Body of pancreas (tissue), 4 donors: ENCODE results near the gene ADAMTS2.

Experiments used
- POLR2A ChIP-seq, 3 donors: fragments of 450-650 bp; IDR thresholded peaks; one replicate each; pipeline ENCODE4 v1.6.1; 2016; ENCODE audit warnings: antibody characterized with exemption in 3 of 3, mild to moderate bottlenecking in 2 of 3
- TF ChIP-seq, protein P1 (sequence below), 7 experiments: fragments of 450-650 bp in 4 of 7; fragments of 200-600 bp in 3 of 7; sonication (generic) in 3 of 7; IDR thresholded peaks; one replicate each; pipeline ENCODE4 v1.5.1; 2016 to 2019; ENCODE audit warnings: antibody characterized with exemption in 7 of 7

- TF ChIP-seq, protein P1, sequence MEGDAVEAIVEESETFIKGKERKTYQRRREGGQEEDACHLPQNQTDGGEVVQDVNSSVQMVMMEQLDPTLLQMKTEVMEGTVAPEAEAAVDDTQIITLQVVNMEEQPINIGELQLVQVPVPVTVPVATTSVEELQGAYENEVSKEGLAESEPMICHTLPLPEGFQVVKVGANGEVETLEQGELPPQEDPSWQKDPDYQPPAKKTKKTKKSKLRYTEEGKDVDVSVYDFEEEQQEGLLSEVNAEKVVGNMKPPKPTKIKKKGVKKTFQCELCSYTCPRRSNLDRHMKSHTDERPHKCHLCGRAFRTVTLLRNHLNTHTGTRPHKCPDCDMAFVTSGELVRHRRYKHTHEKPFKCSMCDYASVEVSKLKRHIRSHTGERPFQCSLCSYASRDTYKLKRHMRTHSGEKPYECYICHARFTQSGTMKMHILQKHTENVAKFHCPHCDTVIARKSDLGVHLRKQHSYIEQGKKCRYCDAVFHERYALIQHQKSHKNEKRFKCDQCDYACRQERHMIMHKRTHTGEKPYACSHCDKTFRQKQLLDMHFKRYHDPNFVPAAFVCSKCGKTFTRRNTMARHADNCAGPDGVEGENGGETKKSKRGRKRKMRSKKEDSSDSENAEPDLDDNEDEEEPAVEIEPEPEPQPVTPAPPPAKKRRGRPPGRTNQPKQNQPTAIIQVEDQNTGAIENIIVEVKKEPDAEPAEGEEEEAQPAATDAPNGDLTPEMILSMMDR (IDR thresholded peaks at IDR 0.05) = no peak
- no peak for TF ChIP-seq POLR2A (IDR thresholded peaks at IDR 0.05)
These were observed 134.2 kb downstream of the ADAMTS2 start for GRCh38 chr5:179211068-179211467.
